Activated T-cell treated with anti-CD3 and anti-CD28 coated beads, Interleukin-2, amount 50 U/mL, for 24 hours (primary cell): ENCODE measurements around the gene TWSG1.

Experiments
- DNase-seq: peaks from one replicate; pipeline ENCODE4 v3.0.0-alpha.2; 2020
- H3K27ac Mint-ChIP-seq: 2 replicates; pipeline ENCODE4 v1.8.0; 2020; ENCODE audit warnings: mild to moderate bottlenecking, mixed read lengths
- H3K27me3 Mint-ChIP-seq: 2 replicates; pipeline ENCODE4 v1.8.0; 2020; ENCODE audit warnings: mixed read lengths
- H3K36me3 Mint-ChIP-seq: 2 replicates; pipeline ENCODE4 v1.8.0; 2020; ENCODE audit warnings: low read depth, mixed read lengths
- H3K4me1 Mint-ChIP-seq: 2 replicates; pipeline ENCODE4 v1.8.0; 2020; ENCODE audit warnings: low read depth, mixed read lengths
- H3K4me3 Mint-ChIP-seq: 2 replicates; pipeline ENCODE4 v1.8.0; 2020; ENCODE audit warnings: mild to moderate bottlenecking, moderate library complexity, mixed read lengths
- H3K9me3 Mint-ChIP-seq: 2 replicates; pipeline ENCODE4 v1.8.0; 2020; ENCODE audit warnings: mixed read lengths

Gene TWSG1

GRCh38 chr18:9334329-9334972 is at the start of gene TWSG1:
TSS of gene TWSG1 (plus strand) at chr18:9334773. CDS start at chr18:9337230, 2,457 bp downstream.
- Mint-ChIP-seq H3K27me3 (peaks cover 2% of the 10 kb centered on the region), H3K9me3 (no peaks in the 10 kb centered on the region), H3K4me3 (peak within 1 kb of the TSS; percentile 83), H3K27ac (peak within 1 kb of the TSS; percentile 68), H3K4me1 (peaks cover 30% of the 10 kb centered on the region), H3K36me3 (peaks cover 14% of the 10 kb centered on the region)
- DNase-seq: peak; percentile 93

DNA sequence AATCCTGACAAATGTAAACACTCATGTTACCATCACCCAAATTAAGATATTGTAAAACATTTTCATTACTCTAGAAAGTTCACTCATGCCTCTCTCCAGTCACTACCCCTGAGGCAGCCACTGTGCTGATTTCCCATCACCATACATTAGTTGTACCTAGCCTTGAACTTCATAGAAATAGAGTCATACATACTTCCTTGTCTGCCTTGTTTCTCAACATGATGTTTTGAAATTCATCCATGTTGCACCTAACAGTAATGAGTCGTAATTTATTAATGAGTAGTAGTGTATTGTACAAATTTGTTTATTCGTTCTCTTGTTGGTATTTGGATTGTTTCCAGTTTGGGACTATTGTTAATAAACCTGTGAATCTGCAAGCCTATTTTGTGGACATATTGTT is 49.0 kb upstream of the TWSG1 start:
- H3K9me3 Mint-ChIP-seq: peaks cover 4% of the 10 kb centered on the region
- no peak for DNase-seq
- H3K4me3 Mint-ChIP-seq: no peak overlapping the region
- no peak overlapping the region for H3K27ac Mint-ChIP-seq
- H3K36me3 Mint-ChIP-seq: peaks cover 31% of the 10 kb centered on the region
- H3K4me1 Mint-ChIP-seq: no peaks in the 10 kb centered on the region
- H3K27me3 Mint-ChIP-seq: no peaks in the 10 kb centered on the region

- H3K4me3 Mint-ChIP-seq: no peak overlapping the region
- DNase-seq: no peak
- H3K9me3 Mint-ChIP-seq: peaks cover 4% of the 10 kb centered on the region
- no peaks in the 10 kb centered on the region for H3K27me3 Mint-ChIP-seq
- H3K27ac Mint-ChIP-seq: no peak overlapping the region
- H3K4me1 Mint-ChIP-seq: no peaks in the 10 kb centered on the region
- peaks cover 21% of the 10 kb centered on the region for H3K36me3 Mint-ChIP-seq
Measured at GRCh38 chr18:9287036-9287435, 47.5 kb upstream of the TWSG1 start.

DNA sequence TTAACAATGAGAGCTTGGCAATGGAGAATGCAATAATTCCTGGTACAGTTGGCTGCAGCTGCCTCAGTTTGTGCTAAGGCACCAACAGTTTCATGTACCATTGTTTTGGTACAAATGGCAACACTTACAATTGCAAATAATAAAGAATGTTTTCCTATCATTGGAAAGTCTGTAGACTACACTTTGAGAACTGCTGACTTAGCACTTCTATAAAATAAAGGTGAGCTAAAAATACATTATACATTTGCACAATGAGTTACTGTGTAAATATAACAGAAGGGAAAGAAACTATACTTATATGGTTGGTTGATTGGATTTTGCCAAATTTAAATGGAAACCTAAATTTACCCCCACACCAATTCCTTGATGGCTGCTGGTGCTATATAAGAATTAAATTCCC is 44.9 kb upstream of the TWSG1 start:
- H3K36me3 Mint-ChIP-seq: peaks cover 12% of the 10 kb centered on the region
- H3K9me3 Mint-ChIP-seq: peaks cover 19% of the 10 kb centered on the region
- H3K27me3 Mint-ChIP-seq: no peaks in the 10 kb centered on the region
- H3K4me3 Mint-ChIP-seq: no peak overlapping the region
- H3K4me1 Mint-ChIP-seq: no peaks in the 10 kb centered on the region
- no peak for DNase-seq
- no peak overlapping the region for H3K27ac Mint-ChIP-seq

- Mint-ChIP-seq H3K4me3 (no peak overlapping the region), H3K36me3 (peaks cover 12% of the 10 kb centered on the region), H3K27ac (no peak overlapping the region), H3K27me3 (no peaks in the 10 kb centered on the region), H3K4me1 (no peaks in the 10 kb centered on the region), H3K9me3 (peaks cover 19% of the 10 kb centered on the region)
- no peak for DNase-seq
Measured at GRCh38 chr18:9290156-9290555, 44.4 kb upstream of the TWSG1 start.

GRCh38 chr18:9292047-9292446 is 42.5 kb upstream of the TWSG1 start:
- Mint-ChIP-seq H3K36me3 (peaks cover 10% of the 10 kb centered on the region), H3K27ac (no peak overlapping the region), H3K27me3 (no peaks in the 10 kb centered on the region), H3K9me3 (peaks cover 19% of the 10 kb centered on the region), H3K4me1 (no peaks in the 10 kb centered on the region), H3K4me3 (no peak overlapping the region)
- DNase-seq: no peak

DNA sequence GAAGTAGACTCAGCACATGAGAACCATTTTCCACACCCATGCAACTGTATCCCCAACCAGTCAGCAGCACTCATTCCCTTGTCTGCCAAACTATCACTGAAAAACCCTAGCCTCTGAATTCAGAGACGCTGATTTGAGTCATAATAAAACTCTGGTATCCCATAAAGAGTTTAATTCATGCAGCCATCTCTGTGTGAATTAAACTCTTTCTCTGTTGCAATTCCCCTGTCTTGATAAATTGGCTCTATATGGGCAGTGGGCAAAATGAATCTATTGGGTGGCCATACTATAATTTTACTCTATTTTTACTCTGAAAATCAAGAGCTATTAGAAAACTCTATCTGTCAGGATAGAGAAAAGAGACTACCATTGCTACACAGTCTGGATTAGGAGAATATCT is 40.6 kb upstream of the TWSG1 start:
- Mint-ChIP-seq H3K4me3 (no peak overlapping the region), H3K27ac (no peak overlapping the region), H3K27me3 (no peaks in the 10 kb centered on the region), H3K4me1 (no peaks in the 10 kb centered on the region), H3K36me3 (peaks cover 7% of the 10 kb centered on the region), H3K9me3 (peaks cover 16% of the 10 kb centered on the region)
- no peak for DNase-seq

- Mint-ChIP-seq H3K27ac (no peak overlapping the region), H3K4me3 (no peak overlapping the region), H3K4me1 (no peaks in the 10 kb centered on the region), H3K9me3 (peaks cover 16% of the 10 kb centered on the region), H3K36me3 (peaks cover 6% of the 10 kb centered on the region), H3K27me3 (no peaks in the 10 kb centered on the region)
- DNase-seq: no peak
Measured at GRCh38 chr18:9296233-9297006, 38.2 kb upstream of the TWSG1 start.

GRCh38 chr18:9297007-9297393 is 37.6 kb upstream of the TWSG1 start:
- Mint-ChIP-seq H3K4me1 (no peaks in the 10 kb centered on the region), H3K27me3 (no peaks in the 10 kb centered on the region), H3K9me3 (peaks cover 16% of the 10 kb centered on the region), H3K4me3 (no peak overlapping the region), H3K27ac (no peak overlapping the region), H3K36me3 (peaks cover 6% of the 10 kb centered on the region)
- no peak for DNase-seq

DNA sequence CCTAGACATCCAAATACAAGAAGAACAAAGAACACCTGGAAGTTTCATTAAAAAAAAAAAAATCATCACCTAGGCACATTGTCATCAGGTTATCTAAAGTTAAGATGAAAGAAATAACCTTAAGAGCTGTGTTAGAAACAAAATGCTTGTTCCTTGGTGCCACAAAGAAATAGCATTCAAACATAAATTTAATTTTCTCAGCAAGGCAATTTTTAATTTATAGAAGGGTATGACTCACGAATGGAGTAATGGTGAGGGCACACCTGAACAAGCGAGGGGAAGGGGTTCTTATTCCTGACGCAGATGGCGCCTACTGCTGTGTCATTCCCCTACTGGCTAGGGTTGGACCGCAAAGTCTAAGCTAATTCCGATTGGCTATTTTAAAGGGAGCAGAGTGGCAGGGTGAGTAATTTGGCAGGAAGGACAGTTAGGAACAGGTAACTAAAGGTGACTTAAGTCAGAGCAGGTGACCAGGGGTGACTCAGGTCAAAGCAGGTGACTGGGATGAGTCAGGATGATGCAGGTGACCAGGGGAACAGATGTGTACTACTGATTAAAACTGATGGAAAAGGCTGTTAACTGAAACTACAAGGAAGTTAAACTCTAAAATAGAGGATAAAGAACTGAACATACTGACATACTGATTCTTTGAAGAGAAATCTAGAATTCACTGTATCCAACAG is 30.0 kb upstream of the TWSG1 start:
- Mint-ChIP-seq H3K4me1 (no peaks in the 10 kb centered on the region), H3K4me3 (no peak overlapping the region), H3K27me3 (peaks cover 29% of the 10 kb centered on the region), H3K27ac (no peak overlapping the region), H3K9me3 (peaks cover 31% of the 10 kb centered on the region), H3K36me3 (peaks cover 3% of the 10 kb centered on the region)
- DNase-seq: no peak

DNA sequence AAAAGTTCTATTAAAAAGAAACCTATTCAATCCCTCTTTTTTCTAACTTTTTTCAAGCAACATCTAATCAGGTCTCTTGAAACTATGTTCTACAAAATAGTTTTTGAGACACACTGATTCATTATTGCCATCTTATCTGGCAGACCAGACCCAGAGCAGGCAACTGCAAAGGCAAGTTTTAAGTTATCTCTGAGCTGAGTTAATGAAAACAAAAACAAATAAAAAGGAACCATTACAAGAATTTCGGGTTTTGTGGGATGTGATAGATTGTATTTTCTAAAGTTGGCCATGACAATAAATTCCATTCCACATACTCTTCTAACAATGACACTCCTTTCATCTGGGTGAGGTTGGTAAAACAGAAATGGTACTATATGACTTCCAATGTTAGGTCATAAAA is 15.2 kb upstream of the TWSG1 start:
- DNase-seq: no peak
- H3K4me3 Mint-ChIP-seq: no peak overlapping the region

GRCh38 chr18:9321017-9321452 is 13.5 kb upstream of the TWSG1 start:
- Mint-ChIP-seq H3K4me3 (no peak overlapping the region), H3K9me3 (peaks cover 8% of the 10 kb centered on the region), H3K4me1 (no peaks in the 10 kb centered on the region), H3K27ac (no peak overlapping the region), H3K36me3 (no peaks in the 10 kb centered on the region), H3K27me3 (peaks cover 15% of the 10 kb centered on the region)
- DNase-seq: no peak

More for the DNA sequence above, 15.2 kb upstream of the TWSG1 start:
- H3K36me3 Mint-ChIP-seq: no peaks in the 10 kb centered on the region
- peaks cover 8% of the 10 kb centered on the region for H3K9me3 Mint-ChIP-seq
- H3K4me1 Mint-ChIP-seq: no peaks in the 10 kb centered on the region
- no peak overlapping the region for H3K27ac Mint-ChIP-seq
- peaks cover 17% of the 10 kb centered on the region for H3K27me3 Mint-ChIP-seq

DNA sequence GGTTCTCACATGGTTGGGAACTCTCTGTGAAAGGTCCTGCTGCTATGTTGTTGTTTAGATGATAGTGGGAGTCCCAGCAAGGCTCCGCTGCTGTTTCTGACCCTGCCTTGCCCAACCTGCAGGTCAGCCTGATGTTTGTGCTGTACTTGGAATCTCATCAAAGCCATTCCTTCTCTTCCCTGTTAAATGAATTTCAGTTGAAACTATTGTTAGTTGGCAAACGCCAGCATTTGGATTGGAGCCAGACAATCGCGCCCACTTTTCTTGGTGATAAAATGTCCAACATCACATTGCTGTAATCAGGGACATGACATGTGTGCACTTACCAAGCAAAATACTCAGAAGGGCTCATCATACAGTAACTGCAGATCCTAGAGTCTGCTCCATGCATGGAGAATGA is 12.8 kb upstream of the TWSG1 start:
- Mint-ChIP-seq H3K4me3 (no peak overlapping the region), H3K9me3 (peaks cover 8% of the 10 kb centered on the region), H3K4me1 (no peaks in the 10 kb centered on the region), H3K36me3 (no peaks in the 10 kb centered on the region), H3K27ac (no peak overlapping the region), H3K27me3 (peaks cover 15% of the 10 kb centered on the region)
- no peak for DNase-seq

DNA sequence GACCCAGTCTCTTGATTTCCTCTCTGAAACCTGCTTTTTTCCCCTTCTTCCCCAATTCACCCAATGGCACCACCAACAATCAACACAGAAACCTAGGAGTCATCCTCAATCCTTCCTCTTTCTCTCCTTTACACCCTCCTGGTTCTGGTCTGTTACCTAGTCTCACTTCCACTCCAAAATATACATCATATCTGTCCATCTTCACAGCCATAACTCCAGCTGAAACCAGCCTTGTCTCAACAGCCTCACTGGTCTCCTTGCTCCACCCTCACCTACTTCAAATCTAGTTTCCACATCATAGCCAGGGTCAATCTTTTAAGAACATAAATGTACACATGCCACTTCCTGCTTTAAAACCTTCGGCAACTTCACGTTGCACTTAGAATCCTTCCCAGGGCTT is 11.8 kb upstream of the TWSG1 start:
- DNase-seq: no peak
- no peak overlapping the region for H3K4me3 Mint-ChIP-seq
- no peaks in the 10 kb centered on the region for H3K4me1 Mint-ChIP-seq
- peaks cover 12% of the 10 kb centered on the region for H3K27me3 Mint-ChIP-seq
- no peaks in the 10 kb centered on the region for H3K36me3 Mint-ChIP-seq
- no peak overlapping the region for H3K27ac Mint-ChIP-seq
- H3K9me3 Mint-ChIP-seq: peaks cover 8% of the 10 kb centered on the region
